Measurements from ENCODE around the gene BIRC2.

BIRC2 gene

Small RNAs within 50 kb of the gene (small RNA-seq; reads per million reads assigned to genes)
- gene AP000942.3 = 0 reads per million in 2 experiments
- gene AP000942.4 = 0 reads per million in 2 experiments
- 0 reads per million in 2 experiments for gene RNU6-952P

Measured in SK-N-DZ (cell line).